ENCODE data around the gene FBXL4.
"Not testable (repeated sequence)": the region's sequence is repeated elsewhere in the genome, so short reads cannot be mapped to it uniquely, and the experiment has no call there.

Gene FBXL4

GRCh38 chr6:98945311-98946115 is 2.2 kb downstream of the FBXL4 start:
- DNase-seq (ENCODE audit: low read depth) = no peak

DNA sequence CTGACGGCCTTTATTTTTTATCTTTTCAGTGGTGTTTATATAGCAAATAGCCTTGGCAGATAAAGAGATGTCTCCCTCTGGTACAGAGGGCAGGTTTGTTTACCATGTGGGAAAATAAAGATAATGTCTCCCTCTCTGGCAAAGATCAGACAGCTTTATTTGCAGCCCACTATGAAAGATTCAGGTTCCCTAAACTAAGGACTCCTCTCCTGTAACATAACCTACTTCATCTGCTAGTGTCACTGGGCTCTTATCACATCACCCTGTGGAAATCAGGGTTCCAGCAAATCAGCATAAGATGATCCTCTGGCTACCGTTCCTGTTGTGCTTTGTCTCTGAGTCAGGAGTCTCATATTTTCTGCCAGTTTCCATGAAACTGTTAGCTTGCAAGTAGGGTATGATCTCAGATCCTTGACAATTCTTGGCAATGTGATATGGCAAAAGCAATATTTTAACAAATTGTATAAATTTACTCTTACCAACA is 3.1 kb downstream of the FBXL4 start:
- DNase-seq (ENCODE audit: low read depth) = no peak

DNA sequence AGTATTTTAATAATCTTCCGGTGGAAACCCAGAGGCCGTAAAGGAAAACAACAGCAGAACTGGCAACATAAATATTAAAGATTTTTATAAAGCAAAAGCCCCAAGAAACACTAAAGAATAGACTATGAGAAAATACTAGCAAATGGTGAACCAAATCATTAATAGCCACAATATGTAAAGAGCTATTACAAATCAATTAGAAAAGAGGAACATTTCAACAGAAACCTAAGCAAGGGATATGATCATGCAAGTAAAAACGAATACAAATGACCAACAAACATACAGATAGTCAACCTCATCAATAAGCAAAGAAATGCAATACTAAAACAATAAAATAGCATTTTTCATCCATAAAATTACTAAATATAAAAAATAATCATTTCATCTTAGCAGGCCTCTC is 3.6 kb downstream of the FBXL4 start:
- no peak for DNase-seq (ENCODE audit: low read depth)

GRCh38 chr6:98942263-98942803 is 5.4 kb downstream of the FBXL4 start:
- no peak for DNase-seq (ENCODE audit: low read depth)

- DNase-seq (ENCODE audit: low read depth) = no peak
Measured at GRCh38 chr6:98941319-98941718, 6.4 kb downstream of the FBXL4 start.

- no peak for DNase-seq (ENCODE audit: low read depth)
Measured at GRCh38 chr6:98937351-98937750, 10.4 kb downstream of the FBXL4 start.

GRCh38 chr6:98932381-98932780 is 15.4 kb downstream of the FBXL4 start:
- no peak for DNase-seq (ENCODE audit: low read depth)

DNA sequence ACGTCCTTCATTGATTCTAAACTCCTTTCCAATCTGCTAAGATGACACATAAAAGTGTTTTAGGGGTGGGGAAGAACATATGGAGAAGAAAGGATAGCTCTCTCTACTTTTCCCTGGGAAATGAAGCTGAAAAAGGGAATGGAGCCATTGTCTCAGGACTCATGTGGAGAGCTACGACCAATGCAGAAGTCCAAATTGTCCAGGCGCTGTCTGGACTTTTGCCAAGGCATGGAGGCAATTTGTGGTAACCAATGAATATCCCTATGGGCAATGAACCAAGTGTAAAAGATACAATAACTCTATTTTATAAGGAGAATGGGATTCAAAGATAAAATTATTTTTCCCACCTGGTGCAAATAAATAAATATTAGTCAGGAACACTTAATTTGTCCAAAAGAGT is 16.1 kb downstream of the FBXL4 start:
- DNase-seq (ENCODE audit: low read depth) = no peak

DNA sequence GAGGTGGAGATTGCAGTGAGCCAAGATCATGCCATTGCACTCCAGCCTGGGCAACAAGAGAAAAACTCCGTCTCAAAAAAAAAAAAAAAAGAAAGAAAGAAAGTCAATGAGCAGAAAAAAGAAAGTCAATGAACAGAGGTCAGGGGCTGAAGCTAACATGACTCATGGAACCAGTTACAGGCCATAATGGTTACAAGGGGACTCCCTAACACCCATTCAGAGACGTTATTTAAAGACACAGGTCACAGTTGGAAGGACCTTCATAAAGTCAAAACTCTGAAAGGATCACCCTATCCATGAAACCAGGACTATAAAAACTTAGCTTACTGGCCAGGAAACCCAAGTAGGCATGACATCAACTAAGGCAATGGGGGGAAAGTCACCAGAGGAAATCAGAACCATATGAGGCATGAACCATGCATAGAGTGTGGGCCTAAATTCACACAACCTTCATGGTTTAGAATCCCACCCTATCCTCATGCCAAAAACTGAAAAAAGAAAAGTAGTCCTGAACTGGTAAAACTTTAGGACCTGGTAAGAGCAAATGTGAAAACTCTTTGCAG is 18.2 kb downstream of the FBXL4 start:
- no peak for DNase-seq (ENCODE audit: low read depth)

DNA sequence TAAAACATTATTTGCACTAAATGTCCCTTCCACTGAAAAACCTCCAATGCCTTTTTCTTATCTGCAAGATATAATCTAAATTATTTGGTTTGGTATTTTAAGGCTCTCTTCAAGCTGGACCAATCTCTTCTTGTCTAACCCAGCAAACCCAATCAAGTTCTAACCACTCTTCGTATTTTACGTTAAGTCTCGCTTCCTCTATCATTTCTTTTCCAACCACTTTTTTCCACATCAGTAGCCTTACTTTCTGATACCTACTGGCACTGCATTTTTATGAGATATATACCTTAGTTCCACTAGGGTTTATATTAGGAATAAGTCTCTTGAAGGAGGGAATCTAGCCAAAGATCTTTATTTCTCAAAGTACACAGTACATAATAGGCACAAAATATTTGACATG is 19.1 kb downstream of the FBXL4 start:
- no peak for DNase-seq (ENCODE audit: low read depth)

GRCh38 chr6:98927534-98927933 is 20.2 kb downstream of the FBXL4 start:
- no peak for DNase-seq (ENCODE audit: low read depth)

- DNase-seq (ENCODE audit: low read depth) = no peak
Measured at GRCh38 chr6:98925831-98926230, 21.9 kb downstream of the FBXL4 start.

GRCh38 chr6:98924647-98925046 is 23.1 kb downstream of the FBXL4 start:
- no peak for DNase-seq (ENCODE audit: low read depth)

DNA sequence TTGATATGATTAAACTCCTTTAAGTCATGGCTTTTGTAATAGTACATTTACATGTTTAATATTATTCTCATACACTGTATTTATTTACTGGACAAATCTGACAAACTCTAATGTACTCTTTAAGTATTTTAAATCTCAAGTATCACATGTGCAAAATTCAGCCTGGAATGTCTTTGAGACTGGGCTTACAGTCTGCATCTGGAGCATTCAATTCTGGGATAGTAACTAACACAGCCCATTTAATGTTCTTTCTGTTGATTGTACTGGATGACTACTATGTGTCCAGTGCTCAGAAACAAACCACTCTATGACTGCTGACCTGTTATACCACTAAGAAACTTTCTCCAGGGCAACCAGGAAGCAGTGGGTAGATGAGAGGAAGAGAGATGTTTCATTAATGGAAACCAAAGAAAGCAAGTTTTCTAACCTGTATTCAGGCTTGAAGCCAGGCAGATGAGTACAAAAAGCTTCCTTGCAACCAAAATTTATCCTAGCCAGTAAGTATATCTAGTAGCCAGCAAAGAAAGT is 26.8 kb downstream of the FBXL4 start:
- DNase-seq (ENCODE audit: low read depth) = no peak

- not testable (repeated sequence) for DNase-seq (ENCODE audit: low read depth)
Measured at GRCh38 chr6:98910946-98911345, 36.8 kb downstream of the FBXL4 start.

DNA sequence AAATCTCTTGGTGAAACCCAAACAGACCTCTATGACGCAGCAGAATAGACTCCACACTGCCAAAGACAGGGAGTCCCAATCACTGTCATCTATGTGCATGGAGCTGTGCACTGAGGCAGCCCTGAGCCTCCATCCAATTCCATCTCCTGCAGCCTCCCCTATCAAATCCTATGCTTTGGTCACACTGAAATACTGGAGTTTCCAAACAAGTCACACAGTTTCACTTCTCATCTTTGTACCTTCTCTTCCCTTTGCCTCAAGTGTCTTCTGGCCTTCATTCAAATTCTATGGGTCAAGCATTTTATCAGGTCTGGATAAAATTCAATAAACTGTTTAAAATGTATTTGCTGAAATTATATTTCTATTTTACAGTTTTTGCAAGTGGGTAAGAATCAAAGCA is 38.5 kb downstream of the FBXL4 start:
- no peak for DNase-seq (ENCODE audit: low read depth)

GRCh38 chr6:98906342-98906741 is 41.4 kb downstream of the FBXL4 start:
- DNase-seq (ENCODE audit: low read depth) = not testable (repeated sequence)

DNA sequence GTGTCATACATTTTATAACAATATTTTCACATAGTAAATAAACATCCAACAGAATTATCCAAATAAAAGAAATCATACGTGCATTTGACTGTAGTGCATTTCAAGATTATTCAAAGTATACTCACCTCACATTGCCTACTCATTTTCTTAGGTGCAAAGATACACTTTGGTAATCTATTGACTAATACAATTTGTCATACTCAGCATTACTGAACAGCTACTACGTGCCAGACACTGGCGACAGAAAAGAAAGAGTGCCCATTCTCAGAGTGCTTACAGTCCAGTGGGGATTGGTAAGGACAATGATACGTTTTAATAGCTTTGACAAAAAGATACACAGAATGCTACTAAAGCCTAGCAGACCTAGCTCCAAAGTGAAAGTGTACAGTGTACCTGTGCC is 42.0 kb downstream of the FBXL4 start:
- DNase-seq (ENCODE audit: low read depth) = no peak

GRCh38 chr6:98904096-98904495 is 43.6 kb downstream of the FBXL4 start:
- no peak for DNase-seq (ENCODE audit: low read depth)

DNA sequence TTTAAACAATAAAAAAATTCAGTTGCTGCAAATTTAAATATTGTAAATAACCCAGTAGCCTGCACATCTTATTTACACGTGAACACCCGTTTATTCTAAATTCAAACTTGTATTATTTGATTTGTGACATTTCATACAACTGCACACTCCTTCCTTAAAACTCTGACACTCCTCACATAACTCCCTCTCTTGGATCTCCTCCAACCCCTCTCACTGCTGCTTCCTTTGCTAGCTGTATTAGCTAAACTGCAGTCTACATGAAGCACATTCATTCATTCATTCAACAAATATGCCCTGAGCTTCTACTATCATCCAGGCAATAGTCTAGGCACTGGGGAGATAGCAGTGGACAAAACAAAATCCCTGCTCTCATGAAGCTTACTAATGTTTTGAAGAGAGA is 47.0 kb downstream of the FBXL4 start:
- DNase-seq (ENCODE audit: low read depth) = no peak

DNA sequence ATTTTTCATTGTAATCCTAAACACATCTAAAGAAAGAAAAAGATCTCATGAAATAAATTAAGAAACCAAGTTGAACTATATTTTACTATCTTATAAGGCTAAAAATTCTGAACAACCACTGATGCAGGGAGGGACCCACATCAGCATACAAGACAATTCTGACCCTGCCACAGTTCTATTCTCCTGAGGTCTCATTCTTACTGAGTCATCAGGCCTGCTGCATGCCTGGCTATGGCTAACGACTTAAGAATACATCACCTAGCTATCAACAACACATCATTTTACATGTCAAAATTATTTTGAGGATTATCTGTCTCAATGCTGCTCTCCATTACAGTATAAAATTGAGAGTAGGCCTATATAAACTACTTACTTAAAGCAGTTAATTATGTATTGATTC is 52.9 kb downstream of the FBXL4 start:
- no peak for DNase-seq (ENCODE audit: low read depth)

- DNase-seq (ENCODE audit: low read depth) = no peak
Measured at GRCh38 chr6:98887650-98888049, 60.1 kb downstream of the FBXL4 start.

DNA sequence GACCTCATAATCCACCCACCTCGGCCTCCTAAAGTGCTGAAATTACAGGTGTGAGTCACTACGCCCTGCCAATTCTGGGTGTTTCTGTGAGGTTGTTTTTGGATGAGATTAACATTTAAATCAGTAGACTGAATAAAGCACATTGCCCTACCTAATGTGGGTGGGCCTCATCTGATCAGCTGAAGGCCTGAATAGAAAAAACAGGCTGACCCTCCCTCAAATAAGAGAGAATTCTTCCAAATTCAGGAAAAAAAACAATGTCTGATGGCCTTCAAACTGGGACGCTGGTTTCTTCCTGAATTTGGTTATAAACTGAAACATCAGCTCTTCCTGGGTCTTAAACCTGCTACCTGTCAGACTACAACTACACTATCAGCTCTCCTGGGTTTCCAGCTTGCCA is 62.4 kb downstream of the FBXL4 start:
- DNase-seq (ENCODE audit: low read depth) = no peak

All from activated T-helper 9 cell treated with anti-CD3 and anti-CD28 coated beads, Interleukin-2, amount 50 U/mL, for 16 hours (primary cell).